ENCODE data around the gene PITPNC1.

DNA sequence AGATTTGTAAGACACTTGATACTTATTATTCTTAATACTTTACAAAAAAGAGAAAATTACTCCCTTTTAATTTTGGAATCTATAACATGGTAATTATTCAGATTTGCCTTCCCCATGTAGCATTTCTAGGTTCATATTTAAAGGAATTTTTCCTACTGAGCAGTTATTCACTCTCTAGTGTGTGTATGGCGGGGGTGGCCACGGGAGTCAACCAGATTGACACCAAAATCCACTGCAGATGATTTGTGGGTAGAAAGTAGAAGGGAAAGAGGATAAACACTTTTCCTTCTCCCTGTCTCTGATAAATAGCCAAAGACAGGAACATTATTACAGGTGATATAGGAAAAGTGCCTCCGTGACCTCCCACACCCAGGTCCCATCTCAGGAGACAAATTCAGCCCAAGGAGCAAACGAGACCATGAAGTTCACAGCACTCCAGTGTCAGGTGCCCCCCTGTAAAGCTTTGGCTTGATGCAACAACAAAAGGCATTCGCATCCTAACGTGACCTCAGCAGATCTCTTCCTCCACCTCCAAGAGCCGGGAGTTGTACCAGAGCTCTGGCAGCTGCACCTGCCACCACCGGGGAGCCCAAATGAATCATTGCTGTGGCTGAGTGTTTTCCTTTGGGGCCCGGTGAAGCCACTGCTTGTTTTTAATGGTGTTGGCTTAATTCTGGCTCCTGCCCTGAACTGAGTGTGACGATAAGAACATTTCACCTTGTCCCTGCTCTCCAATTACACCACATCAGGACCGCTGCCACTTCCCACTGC is 248.0 kb downstream of the PITPNC1 start:
- TF ChIP-seq CTCF (IDR thresholded peaks at IDR 0.05): no peak
- TF ChIP-seq POLR2A (IDR thresholded peaks at IDR 0.05): no peak

Measured in adrenal gland (tissue), 5 donors.